Liver (tissue), 3 donors: Measurements from ENCODE around the gene PLXNA2.

Experiments
- GABPA ChIP-seq, 2 donors: IDR thresholded peaks in 1 of 2; conservative IDR thresholded peaks in 1 of 2; 2 replicates each; pipeline ENCODE4 v1.6.1; 2016; ENCODE audit warnings: antibody characterized with exemption in 2 of 2, mild to moderate bottlenecking in 1 of 2, moderate library complexity in 1 of 2
- HNF4G ChIP-seq: IDR thresholded peaks from 2 replicates; pipeline ENCODE4 v1.6.1; 2016; ENCODE audit warnings: antibody characterized with exemption
- RAD21 ChIP-seq, 2 donors: IDR thresholded peaks; 2 replicates each; pipeline ENCODE4 v1.6.1; 2016; ENCODE audit warnings: antibody characterized with exemption in 2 of 2, mild to moderate bottlenecking in 2 of 2
- SP1 ChIP-seq: IDR thresholded peaks from 2 replicates; pipeline ENCODE4 v1.6.1; 2018; ENCODE audit warnings: antibody characterized with exemption, mild to moderate bottlenecking
- YY1 ChIP-seq: IDR thresholded peaks from 2 replicates; pipeline ENCODE4 v1.6.1; 2016; ENCODE audit warnings: antibody characterized with exemption, mild to moderate bottlenecking
- TF ChIP-seq, protein P1 (sequence below): IDR thresholded peaks from 2 replicates; pipeline ENCODE4 v1.6.1; 2016; ENCODE audit warnings: antibody characterized with exemption
- TF ChIP-seq, protein P2 (sequence below): fragments of 150-350 bp; IDR thresholded peaks from 2 replicates; pipeline ENCODE4 v1.5.1; 2017; ENCODE audit warnings: improper control_type of control experiment, low read depth, low read length; ENCODE audit not compliant: missing input control
- TF ChIP-seq, protein P3 (sequence below): IDR thresholded peaks from 2 replicates; pipeline ENCODE4 v1.6.1; 2016; ENCODE audit warnings: antibody characterized with exemption
- TF ChIP-seq, protein P4 (sequence below): IDR thresholded peaks from 2 replicates; pipeline ENCODE4 v1.6.1; 2016; ENCODE audit warnings: antibody characterized with exemption, mild to moderate bottlenecking
- donor health status: healthy.
- donor health status: healthy.

DNA sequence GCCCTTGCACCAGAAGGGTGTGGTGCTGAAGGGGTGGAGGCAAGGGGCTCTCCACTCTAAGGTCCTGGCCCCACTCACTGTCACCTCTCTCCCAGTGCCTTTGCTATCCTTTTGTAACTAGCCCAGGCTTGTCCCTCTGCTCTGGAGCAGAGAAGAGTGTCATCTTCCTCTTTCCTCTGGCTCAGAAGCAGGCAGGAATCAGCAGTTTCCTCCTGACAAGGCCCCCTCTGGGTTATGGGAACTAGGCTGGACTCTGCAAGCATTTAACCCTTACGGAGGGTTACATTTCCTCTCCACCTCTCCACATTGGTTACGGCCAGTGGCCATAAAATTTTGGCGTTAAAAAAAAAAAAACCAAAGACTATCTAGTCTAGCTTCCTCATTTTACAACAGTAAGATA lies 30.4 kb downstream of the PLXNA2 start:
- TF ChIP-seq, protein P1, sequence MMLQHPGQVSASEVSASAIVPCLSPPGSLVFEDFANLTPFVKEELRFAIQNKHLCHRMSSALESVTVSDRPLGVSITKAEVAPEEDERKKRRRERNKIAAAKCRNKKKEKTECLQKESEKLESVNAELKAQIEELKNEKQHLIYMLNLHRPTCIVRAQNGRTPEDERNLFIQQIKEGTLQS, result no peak
- TF ChIP-seq, protein P2, sequence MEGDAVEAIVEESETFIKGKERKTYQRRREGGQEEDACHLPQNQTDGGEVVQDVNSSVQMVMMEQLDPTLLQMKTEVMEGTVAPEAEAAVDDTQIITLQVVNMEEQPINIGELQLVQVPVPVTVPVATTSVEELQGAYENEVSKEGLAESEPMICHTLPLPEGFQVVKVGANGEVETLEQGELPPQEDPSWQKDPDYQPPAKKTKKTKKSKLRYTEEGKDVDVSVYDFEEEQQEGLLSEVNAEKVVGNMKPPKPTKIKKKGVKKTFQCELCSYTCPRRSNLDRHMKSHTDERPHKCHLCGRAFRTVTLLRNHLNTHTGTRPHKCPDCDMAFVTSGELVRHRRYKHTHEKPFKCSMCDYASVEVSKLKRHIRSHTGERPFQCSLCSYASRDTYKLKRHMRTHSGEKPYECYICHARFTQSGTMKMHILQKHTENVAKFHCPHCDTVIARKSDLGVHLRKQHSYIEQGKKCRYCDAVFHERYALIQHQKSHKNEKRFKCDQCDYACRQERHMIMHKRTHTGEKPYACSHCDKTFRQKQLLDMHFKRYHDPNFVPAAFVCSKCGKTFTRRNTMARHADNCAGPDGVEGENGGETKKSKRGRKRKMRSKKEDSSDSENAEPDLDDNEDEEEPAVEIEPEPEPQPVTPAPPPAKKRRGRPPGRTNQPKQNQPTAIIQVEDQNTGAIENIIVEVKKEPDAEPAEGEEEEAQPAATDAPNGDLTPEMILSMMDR, result no peak
- no peak for TF ChIP-seq SP1
- TF ChIP-seq RAD21 (IDR thresholded peaks at IDR 0.05), result no peak
- TF ChIP-seq, protein P3, sequence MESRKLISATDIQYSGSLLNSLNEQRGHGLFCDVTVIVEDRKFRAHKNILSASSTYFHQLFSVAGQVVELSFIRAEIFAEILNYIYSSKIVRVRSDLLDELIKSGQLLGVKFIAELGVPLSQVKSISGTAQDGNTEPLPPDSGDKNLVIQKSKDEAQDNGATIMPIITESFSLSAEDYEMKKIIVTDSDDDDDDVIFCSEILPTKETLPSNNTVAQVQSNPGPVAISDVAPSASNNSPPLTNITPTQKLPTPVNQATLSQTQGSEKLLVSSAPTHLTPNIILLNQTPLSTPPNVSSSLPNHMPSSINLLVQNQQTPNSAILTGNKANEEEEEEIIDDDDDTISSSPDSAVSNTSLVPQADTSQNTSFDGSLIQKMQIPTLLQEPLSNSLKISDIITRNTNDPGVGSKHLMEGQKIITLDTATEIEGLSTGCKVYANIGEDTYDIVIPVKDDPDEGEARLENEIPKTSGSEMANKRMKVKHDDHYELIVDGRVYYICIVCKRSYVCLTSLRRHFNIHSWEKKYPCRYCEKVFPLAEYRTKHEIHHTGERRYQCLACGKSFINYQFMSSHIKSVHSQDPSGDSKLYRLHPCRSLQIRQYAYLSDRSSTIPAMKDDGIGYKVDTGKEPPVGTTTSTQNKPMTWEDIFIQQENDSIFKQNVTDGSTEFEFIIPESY, result no peak
- no peak for TF ChIP-seq GABPA (IDR thresholded peaks at IDR 0.05 in 1 of 2, conservative IDR thresholded peaks at IDR 0.05 in 1 of 2)
- no peak for TF ChIP-seq HNF4G
- TF ChIP-seq, protein P4, sequence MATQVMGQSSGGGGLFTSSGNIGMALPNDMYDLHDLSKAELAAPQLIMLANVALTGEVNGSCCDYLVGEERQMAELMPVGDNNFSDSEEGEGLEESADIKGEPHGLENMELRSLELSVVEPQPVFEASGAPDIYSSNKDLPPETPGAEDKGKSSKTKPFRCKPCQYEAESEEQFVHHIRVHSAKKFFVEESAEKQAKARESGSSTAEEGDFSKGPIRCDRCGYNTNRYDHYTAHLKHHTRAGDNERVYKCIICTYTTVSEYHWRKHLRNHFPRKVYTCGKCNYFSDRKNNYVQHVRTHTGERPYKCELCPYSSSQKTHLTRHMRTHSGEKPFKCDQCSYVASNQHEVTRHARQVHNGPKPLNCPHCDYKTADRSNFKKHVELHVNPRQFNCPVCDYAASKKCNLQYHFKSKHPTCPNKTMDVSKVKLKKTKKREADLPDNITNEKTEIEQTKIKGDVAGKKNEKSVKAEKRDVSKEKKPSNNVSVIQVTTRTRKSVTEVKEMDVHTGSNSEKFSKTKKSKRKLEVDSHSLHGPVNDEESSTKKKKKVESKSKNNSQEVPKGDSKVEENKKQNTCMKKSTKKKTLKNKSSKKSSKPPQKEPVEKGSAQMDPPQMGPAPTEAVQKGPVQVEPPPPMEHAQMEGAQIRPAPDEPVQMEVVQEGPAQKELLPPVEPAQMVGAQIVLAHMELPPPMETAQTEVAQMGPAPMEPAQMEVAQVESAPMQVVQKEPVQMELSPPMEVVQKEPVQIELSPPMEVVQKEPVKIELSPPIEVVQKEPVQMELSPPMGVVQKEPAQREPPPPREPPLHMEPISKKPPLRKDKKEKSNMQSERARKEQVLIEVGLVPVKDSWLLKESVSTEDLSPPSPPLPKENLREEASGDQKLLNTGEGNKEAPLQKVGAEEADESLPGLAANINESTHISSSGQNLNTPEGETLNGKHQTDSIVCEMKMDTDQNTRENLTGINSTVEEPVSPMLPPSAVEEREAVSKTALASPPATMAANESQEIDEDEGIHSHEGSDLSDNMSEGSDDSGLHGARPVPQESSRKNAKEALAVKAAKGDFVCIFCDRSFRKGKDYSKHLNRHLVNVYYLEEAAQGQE, result no peak
- no peak for TF ChIP-seq YY1
